HepG2 (cell line): ENCODE measurements around the gene TMEM39A. TPM values are rescaled to one million over a fixed set of nuclear protein-coding genes. Genes with fewer than 3 reads are reported as not detected.

Experiments
- ADNP ChIP-seq: sonication (generic); formaldehyde crosslinking; IDR thresholded peaks from 2 replicates; pipeline ENCODE4 v1.4.0; 2020; ENCODE audit warnings: missing genetic modification reagents
- ATAD3A ChIP-seq: sonication (generic); formaldehyde crosslinking; IDR thresholded peaks from 2 replicates; pipeline ENCODE4 v1.4.0; 2020; ENCODE audit warnings: missing genetic modification reagents
- CBFB ChIP-seq: sonication (generic); formaldehyde crosslinking; IDR thresholded peaks from 2 replicates; pipeline ENCODE4 v1.4.0; 2020; ENCODE audit warnings: missing genetic modification reagents
- FOXA3 ChIP-seq: IDR thresholded peaks from 2 replicates; pipeline ENCODE4 v1.6.1; 2016; ENCODE audit warnings: missing genetic modification reagents, missing compliant biosample characterization
- FOXO1 ChIP-seq: sonication (generic); formaldehyde crosslinking; IDR thresholded peaks from 2 replicates; pipeline ENCODE4 v1.4.0; 2020; ENCODE audit warnings: missing genetic modification reagents
- KDM5B ChIP-seq: sonication (generic); formaldehyde crosslinking; IDR thresholded peaks from 2 replicates; pipeline ENCODE4 v1.4.0; 2020; ENCODE audit warnings: missing genetic modification reagents, mild to moderate bottlenecking, borderline replicate concordance
- MTF2 ChIP-seq: sonication (generic); formaldehyde crosslinking; IDR thresholded peaks from 2 replicates; pipeline ENCODE4 v1.5.0; 2020; ENCODE audit warnings: missing genetic modification reagents, borderline replicate concordance
- PHF21A ChIP-seq: sonication (generic); formaldehyde crosslinking; IDR thresholded peaks from 2 replicates; pipeline ENCODE4 v1.5.0; 2020; ENCODE audit warnings: mild to moderate bottlenecking, missing genetic modification reagents
- SMARCC2 ChIP-seq: fragments of 450-650 bp; IDR thresholded peaks from 2 replicates; pipeline ENCODE4 v1.6.1; 2017; ENCODE audit warnings: antibody characterized with exemption, mild to moderate bottlenecking
- SMARCE1 ChIP-seq: fragments of 450-650 bp; IDR thresholded peaks from 2 replicates; pipeline ENCODE4 v1.6.1; 2017; ENCODE audit warnings: borderline replicate concordance
- TP53 ChIP-seq: sonication (generic); formaldehyde crosslinking; conservative IDR thresholded peaks from 2 replicates; pipeline ENCODE4 v1.4.0; 2020; ENCODE audit warnings: missing genetic modification reagents
- WIZ ChIP-seq: sonication (generic); formaldehyde crosslinking; IDR thresholded peaks from 2 replicates; pipeline ENCODE4 v1.5.1; 2020; ENCODE audit warnings: mild to moderate bottlenecking, missing genetic modification reagents
- XBP1 ChIP-seq: sonication (generic); formaldehyde crosslinking; IDR thresholded peaks from 2 replicates; pipeline ENCODE4 v1.5.0; 2020; ENCODE audit warnings: missing genetic modification reagents
- ZKSCAN8 ChIP-seq: IDR thresholded peaks from 2 replicates; pipeline ENCODE4 v1.6.1; 2016; ENCODE audit warnings: borderline replicate concordance, missing genetic modification reagents, missing compliant biosample characterization
- ZNF326 ChIP-seq: sonication (generic); formaldehyde crosslinking; IDR thresholded peaks from 2 replicates; pipeline ENCODE4 v1.4.0; 2020; ENCODE audit warnings: missing genetic modification reagents, borderline replicate concordance
- ZNF773 ChIP-seq: sonication (generic); formaldehyde crosslinking; IDR thresholded peaks from 2 replicates; pipeline ENCODE4 v1.4.0; 2020; ENCODE audit warnings: missing genetic modification reagents, borderline replicate concordance
- ZSCAN20 ChIP-seq: sonication (generic); formaldehyde crosslinking; IDR thresholded peaks from 2 replicates; pipeline ENCODE4 v1.4.0; 2020; ENCODE audit warnings: missing genetic modification reagents, mild to moderate bottlenecking, borderline replicate concordance
- polyA plus RNA-seq, 8 experiments: library from polyadenylated mRNA; depleted of rRNA in 3 of 8; stranded (reverse) in 7 of 8; unstranded in 1 of 8; fragments of >200 nt; fragmentation: Illumina TruSeq in 4 of 8; extraction: Trizol in 4 of 8; gene quantifications; 2 replicates each; pipeline versions ENCODE4 v1.2.1 to v1.2.3, GENCODE V29; 2011 to 2016; ENCODE audit warnings: low read depth in 4 of 8, missing spikeins in 1 of 8, mixed read lengths in 1 of 8; ENCODE audit not compliant: insufficient read depth in 1 of 8
- total RNA-seq, 5 experiments: library from RNA; depleted of rRNA; stranded (reverse); fragments of >200 nt; fragmentation: Illumina TruSeq; extraction: Trizol; gene quantifications; 2 replicates each; pipeline ENCODE4 v1.2.3, GENCODE V29; 2016; ENCODE audit warnings: low read depth in 1 of 5
- TF ChIP-seq, protein P1 (sequence below): sonication (generic); formaldehyde crosslinking; IDR thresholded peaks from 2 replicates; pipeline ENCODE4 v1.4.0; 2020; ENCODE audit warnings: missing genetic modification reagents
- TF ChIP-seq, protein P2 (sequence below): sonication (generic); formaldehyde crosslinking; IDR thresholded peaks from 2 replicates; pipeline ENCODE4 v1.5.0; 2020; ENCODE audit warnings: mild to moderate bottlenecking, missing genetic modification reagents, borderline replicate concordance
- TF ChIP-seq, protein P3 (sequence below): sonication (generic); formaldehyde crosslinking; IDR thresholded peaks from 2 replicates; pipeline ENCODE4 v1.4.0; 2020; ENCODE audit warnings: missing genetic modification reagents, mild to moderate bottlenecking, borderline replicate concordance

The TMEM39A gene
- total and polyA plus RNA-seq, 2 of the 13 experiments (the other 11 are each of a cell fraction or from before 2014, with no cell fraction given), result 55.8 to 64.9 TPM

DNA sequence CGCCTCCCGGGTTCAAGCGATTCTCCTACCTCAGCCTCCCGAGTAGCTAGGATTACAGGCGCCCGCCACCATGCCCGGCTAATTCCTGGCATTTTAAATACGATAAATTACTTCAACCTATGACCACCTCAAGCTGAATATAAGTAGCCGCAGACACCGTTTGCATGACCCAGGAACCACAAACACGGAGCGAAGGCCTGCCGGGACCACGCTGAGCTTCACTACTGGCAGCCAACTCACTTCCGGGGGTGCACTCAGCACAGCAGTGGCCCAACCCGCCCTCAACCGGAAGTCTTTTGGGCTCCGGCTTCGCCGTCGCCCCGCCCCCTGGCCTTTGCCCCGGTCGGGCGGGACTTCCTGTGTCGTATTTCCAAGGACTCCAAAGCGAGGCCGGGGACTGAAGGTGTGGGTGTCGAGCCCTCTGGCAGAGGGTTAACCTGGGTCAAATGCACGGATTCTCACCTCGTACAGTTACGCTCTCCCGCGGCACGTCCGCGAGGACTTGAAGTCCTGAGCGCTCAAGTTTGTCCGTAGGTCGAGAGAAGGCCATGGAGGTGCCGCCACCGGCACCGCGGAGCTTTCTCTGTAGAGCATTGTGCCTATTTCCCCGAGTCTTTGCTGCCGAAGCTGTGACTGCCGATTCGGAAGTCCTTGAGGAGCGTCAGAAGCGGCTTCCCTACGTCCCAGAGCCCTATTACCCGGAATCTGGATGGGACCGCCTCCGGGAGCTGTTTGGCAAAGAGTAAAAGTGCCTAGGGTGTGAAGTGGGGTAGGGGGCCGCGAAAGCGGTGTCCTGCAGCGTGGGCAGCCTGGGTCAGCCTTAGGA, 35.0 kb upstream of the TMEM39A start, which contains the start of gene TIMMDC1 (continued):
- TF ChIP-seq, protein P1, sequence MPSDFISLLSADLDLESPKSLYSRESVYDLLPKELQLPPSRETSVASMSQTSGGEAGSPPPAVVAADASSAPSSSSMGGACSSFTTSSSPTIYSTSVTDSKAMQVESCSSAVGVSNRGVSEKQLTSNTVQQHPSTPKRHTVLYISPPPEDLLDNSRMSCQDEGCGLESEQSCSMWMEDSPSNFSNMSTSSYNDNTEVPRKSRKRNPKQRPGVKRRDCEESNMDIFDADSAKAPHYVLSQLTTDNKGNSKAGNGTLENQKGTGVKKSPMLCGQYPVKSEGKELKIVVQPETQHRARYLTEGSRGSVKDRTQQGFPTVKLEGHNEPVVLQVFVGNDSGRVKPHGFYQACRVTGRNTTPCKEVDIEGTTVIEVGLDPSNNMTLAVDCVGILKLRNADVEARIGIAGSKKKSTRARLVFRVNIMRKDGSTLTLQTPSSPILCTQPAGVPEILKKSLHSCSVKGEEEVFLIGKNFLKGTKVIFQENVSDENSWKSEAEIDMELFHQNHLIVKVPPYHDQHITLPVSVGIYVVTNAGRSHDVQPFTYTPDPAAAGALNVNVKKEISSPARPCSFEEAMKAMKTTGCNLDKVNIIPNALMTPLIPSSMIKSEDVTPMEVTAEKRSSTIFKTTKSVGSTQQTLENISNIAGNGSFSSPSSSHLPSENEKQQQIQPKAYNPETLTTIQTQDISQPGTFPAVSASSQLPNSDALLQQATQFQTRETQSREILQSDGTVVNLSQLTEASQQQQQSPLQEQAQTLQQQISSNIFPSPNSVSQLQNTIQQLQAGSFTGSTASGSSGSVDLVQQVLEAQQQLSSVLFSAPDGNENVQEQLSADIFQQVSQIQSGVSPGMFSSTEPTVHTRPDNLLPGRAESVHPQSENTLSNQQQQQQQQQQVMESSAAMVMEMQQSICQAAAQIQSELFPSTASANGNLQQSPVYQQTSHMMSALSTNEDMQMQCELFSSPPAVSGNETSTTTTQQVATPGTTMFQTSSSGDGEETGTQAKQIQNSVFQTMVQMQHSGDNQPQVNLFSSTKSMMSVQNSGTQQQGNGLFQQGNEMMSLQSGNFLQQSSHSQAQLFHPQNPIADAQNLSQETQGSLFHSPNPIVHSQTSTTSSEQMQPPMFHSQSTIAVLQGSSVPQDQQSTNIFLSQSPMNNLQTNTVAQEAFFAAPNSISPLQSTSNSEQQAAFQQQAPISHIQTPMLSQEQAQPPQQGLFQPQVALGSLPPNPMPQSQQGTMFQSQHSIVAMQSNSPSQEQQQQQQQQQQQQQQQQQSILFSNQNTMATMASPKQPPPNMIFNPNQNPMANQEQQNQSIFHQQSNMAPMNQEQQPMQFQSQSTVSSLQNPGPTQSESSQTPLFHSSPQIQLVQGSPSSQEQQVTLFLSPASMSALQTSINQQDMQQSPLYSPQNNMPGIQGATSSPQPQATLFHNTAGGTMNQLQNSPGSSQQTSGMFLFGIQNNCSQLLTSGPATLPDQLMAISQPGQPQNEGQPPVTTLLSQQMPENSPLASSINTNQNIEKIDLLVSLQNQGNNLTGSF (CRISPR knock-in tag), result no peak
- TF ChIP-seq ZKSCAN8 (CRISPR knock-in tag), result peak; percentile 61; the same call in 1 of the 2 replicates
- TF ChIP-seq FOXA3 (CRISPR knock-in tag), result 0 out of 2 replicates have a peak, but pooled peaks have one; percentile 38
- TF ChIP-seq ADNP (CRISPR knock-in tag), result no peak
- peak; percentile 90 for TF ChIP-seq KDM5B (CRISPR knock-in tag)
- TF ChIP-seq SMARCE1, result no peak
- no peak; the same call in 1 of the 2 replicates for TF ChIP-seq ZSCAN20
- TF ChIP-seq, protein P2, sequence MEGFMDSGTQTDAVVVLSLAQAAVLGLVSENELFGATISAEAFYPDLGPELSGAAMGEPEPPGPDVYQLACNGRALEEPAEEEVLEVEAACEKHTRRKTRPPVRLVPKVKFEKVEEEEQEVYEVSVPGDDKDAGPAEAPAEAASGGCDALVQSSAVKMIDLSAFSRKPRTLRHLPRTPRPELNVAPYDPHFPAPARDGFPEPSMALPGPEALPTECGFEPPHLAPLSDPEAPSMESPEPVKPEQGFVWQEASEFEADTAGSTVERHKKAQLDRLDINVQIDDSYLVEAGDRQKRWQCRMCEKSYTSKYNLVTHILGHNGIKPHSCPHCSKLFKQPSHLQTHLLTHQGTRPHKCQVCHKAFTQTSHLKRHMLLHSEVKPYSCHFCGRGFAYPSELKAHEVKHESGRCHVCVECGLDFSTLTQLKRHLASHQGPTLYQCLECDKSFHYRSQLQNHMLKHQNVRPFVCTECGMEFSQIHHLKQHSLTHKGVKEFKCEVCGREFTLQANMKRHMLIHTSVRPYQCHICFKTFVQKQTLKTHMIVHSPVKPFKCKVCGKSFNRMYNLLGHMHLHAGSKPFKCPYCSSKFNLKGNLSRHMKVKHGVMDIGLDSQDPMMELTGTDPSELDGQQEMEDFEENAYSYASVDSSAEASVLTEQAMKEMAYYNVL (CRISPR knock-in tag), result 0 out of 2 replicates have a peak, but pooled peaks have one; percentile 62
- TF ChIP-seq MTF2 (CRISPR knock-in tag), result no peak
- no peak; the same call in 1 of the 2 replicates for TF ChIP-seq XBP1 (CRISPR knock-in tag)
- TF ChIP-seq, protein P3, sequence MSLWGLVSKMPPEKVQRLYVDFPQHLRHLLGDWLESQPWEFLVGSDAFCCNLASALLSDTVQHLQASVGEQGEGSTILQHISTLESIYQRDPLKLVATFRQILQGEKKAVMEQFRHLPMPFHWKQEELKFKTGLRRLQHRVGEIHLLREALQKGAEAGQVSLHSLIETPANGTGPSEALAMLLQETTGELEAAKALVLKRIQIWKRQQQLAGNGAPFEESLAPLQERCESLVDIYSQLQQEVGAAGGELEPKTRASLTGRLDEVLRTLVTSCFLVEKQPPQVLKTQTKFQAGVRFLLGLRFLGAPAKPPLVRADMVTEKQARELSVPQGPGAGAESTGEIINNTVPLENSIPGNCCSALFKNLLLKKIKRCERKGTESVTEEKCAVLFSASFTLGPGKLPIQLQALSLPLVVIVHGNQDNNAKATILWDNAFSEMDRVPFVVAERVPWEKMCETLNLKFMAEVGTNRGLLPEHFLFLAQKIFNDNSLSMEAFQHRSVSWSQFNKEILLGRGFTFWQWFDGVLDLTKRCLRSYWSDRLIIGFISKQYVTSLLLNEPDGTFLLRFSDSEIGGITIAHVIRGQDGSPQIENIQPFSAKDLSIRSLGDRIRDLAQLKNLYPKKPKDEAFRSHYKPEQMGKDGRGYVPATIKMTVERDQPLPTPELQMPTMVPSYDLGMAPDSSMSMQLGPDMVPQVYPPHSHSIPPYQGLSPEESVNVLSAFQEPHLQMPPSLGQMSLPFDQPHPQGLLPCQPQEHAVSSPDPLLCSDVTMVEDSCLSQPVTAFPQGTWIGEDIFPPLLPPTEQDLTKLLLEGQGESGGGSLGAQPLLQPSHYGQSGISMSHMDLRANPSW (CRISPR knock-in tag), result peak; percentile 87
- no peak; the same call in 1 of the 2 replicates for TF ChIP-seq FOXO1 (CRISPR knock-in tag)
- peak; percentile 85 for TF ChIP-seq PHF21A (CRISPR knock-in tag)
- TF ChIP-seq CBFB (CRISPR knock-in tag), result peak; percentile 54; the same call in 1 of the 2 replicates
- TF ChIP-seq TP53 (CRISPR knock-in tag), result peak; percentile 52; the same call in 1 of the 2 replicates
- no peak for TF ChIP-seq ZNF326 (CRISPR knock-in tag)
- TF ChIP-seq WIZ (CRISPR knock-in tag), result no peak
- TF ChIP-seq SMARCC2, result no peak
- 0 out of 2 replicates have a peak, but pooled peaks have one; percentile 67 for TF ChIP-seq ATAD3A
- no peak for TF ChIP-seq ZNF773
